PC-9 (cell line): ENCODE results near the gene RBM19. TPM values are rescaled to one million over a fixed set of nuclear protein-coding genes. Genes with fewer than 3 reads are reported as not detected.

Experiments
- BruUV-seq: library from RNA; stranded (reverse); fragments of 400-500 nt; replicated peaks from 2 replicates; lab custom pipeline; 2021; lab: Mats Ljungman, UMichigan
- CTCF ChIA-PET: fragments of 300-600 bp; sonication (Branson Sonifier 250); formaldehyde crosslinking; loops from one replicate; lab custom pipeline; 2022; ENCODE audit warnings: antibody characterized with exemption; lab: Charles Lee
- POLR2A ChIA-PET: fragments of 300-600 bp; sonication (Branson Sonifier 250); formaldehyde crosslinking; loops from one replicate; lab custom pipeline; 2022; ENCODE audit warnings: antibody characterized with exemption; ENCODE audit not compliant: unreplicated experiment; lab: Charles Lee
- DNase-seq, 2 experiments: peaks; one replicate each; pipeline versions ENCODE4 v3.0.0 to v3.0.0-alpha.2; 2015 to 2022; ENCODE audit warnings: mixed read lengths in 1 of 2
- H2AFZ ChIP-seq: fragments of 200-600 bp; sonication (generic); 2 replicates; pipeline ENCODE4 v1.8.1; 2017; ENCODE audit warnings: antibody characterized with exemption
- H3F3A ChIP-seq: fragments of 200-600 bp; sonication (generic); 2 replicates; pipeline ENCODE4 v1.8.1; 2017; ENCODE audit warnings: antibody characterized with exemption, mild to moderate bottlenecking, low read depth; ENCODE audit not compliant: insufficient read depth
- H3K27ac ChIP-seq: fragments of 200-600 bp; sonication (generic); 2 replicates; pipeline ENCODE4 v1.6.1; 2016; ENCODE audit warnings: mixed run types
- H3K27me3 ChIP-seq: fragments of 200-600 bp; sonication (generic); 2 replicates; pipeline ENCODE4 v1.6.1; 2016; ENCODE audit warnings: low read depth, mixed run types; ENCODE audit not compliant: insufficient read depth
- H3K36me3 ChIP-seq: fragments of 200-600 bp; sonication (generic); 2 replicates; pipeline ENCODE4 v1.6.1; 2016; ENCODE audit warnings: low read depth, mixed run types
- H3K4me1 ChIP-seq: fragments of 200-600 bp; sonication (generic); replicated peaks from 2 replicates; pipeline ENCODE4 v1.6.1; 2016; ENCODE audit warnings: mixed run types; ENCODE audit not compliant: insufficient read depth
- H3K4me2 ChIP-seq: fragments of 200-600 bp; sonication (generic); 2 replicates; pipeline ENCODE4 v1.6.1; 2017; ENCODE audit warnings: mixed run types
- H3K4me3 ChIP-seq: fragments of 200-600 bp; sonication (generic); 2 replicates; pipeline ENCODE4 v1.6.1; 2016; ENCODE audit warnings: mixed run types
- H3K79me2 ChIP-seq: fragments of 200-600 bp; sonication (generic); 2 replicates; pipeline ENCODE4 v1.6.1; 2017; ENCODE audit warnings: low read depth, mixed run types
- H3K9me2 ChIP-seq: fragments of 200-600 bp; sonication (generic); 2 replicates; pipeline ENCODE4 v1.8.1; 2017; ENCODE audit warnings: mild to moderate bottlenecking; ENCODE audit not compliant: insufficient read depth
- H3K9me3 ChIP-seq: fragments of 200-600 bp; sonication (generic); 2 replicates; pipeline ENCODE4 v1.8.1; 2016; ENCODE audit warnings: low read depth; ENCODE audit not compliant: insufficient read depth
- H4K20me1 ChIP-seq: fragments of 200-600 bp; sonication (generic); 2 replicates; pipeline ENCODE4 v1.8.1; 2017; ENCODE audit not compliant: insufficient read depth
- EZH2 ChIP-seq: fragments of 200-600 bp; sonication (generic); IDR thresholded peaks from 2 replicates; pipeline ENCODE4 v1.8.0; 2017; ENCODE audit warnings: antibody characterized with exemption, low read depth
- intact Hi-C: fragments of 100-400 bp; cut with micrococcal nuclease; formaldehyde crosslinking; loops from one replicate; pipeline ENCODE4 v1.10.0; 2022; ENCODE audit not compliant: unreplicated experiment
- total RNA-seq: library from RNA; stranded (reverse); gene quantifications from 2 replicates; pipeline ENCODE4 v1.2.3, GENCODE V29; 2021
- TF ChIP-seq, protein P1 (sequence below): fragments of 200-600 bp; sonication (generic); conservative IDR thresholded peaks from 2 replicates; pipeline ENCODE4 v1.6.1; 2017; ENCODE audit warnings: mixed run types, antibody characterized with exemption, mild to moderate bottlenecking, moderate library complexity

Gene RBM19
- total RNA-seq, 1 experiment from 2014 or later = 23.8 TPM

DNA sequence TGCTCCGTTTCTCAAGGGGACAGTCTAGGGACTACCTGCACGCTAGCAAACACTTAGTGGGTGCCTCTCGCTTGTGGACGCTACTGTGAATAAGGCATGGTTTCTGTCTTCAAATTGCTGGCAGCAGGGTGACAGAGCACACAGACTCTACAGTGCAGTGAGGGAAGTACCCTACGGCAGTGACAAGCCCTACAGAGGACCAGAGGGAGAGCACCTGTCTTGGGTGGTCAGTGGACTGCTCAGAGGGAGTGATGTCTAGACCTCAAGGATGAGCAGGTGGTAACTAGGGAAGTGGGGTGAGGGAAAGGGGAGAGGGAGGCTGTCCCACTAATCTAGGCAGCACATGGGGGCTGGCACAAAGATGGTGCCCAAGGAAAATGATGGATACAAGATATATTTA, 160.5 kb downstream of the RBM19 start:
- TF ChIP-seq EZH2 = no peak
- TF ChIP-seq, protein P1, sequence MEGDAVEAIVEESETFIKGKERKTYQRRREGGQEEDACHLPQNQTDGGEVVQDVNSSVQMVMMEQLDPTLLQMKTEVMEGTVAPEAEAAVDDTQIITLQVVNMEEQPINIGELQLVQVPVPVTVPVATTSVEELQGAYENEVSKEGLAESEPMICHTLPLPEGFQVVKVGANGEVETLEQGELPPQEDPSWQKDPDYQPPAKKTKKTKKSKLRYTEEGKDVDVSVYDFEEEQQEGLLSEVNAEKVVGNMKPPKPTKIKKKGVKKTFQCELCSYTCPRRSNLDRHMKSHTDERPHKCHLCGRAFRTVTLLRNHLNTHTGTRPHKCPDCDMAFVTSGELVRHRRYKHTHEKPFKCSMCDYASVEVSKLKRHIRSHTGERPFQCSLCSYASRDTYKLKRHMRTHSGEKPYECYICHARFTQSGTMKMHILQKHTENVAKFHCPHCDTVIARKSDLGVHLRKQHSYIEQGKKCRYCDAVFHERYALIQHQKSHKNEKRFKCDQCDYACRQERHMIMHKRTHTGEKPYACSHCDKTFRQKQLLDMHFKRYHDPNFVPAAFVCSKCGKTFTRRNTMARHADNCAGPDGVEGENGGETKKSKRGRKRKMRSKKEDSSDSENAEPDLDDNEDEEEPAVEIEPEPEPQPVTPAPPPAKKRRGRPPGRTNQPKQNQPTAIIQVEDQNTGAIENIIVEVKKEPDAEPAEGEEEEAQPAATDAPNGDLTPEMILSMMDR = no peak
- Histone ChIP-seq H4K20me1 (no peaks in the 10 kb centered on the region), H3K27ac (no peak overlapping the region), H3K4me3 (no peak overlapping the region), H3K36me3 (no peaks in the 10 kb centered on the region), H3K4me2 (no peak overlapping the region), H3K9me3 (no peaks in the 10 kb centered on the region), H3K79me2 (no peaks in the 10 kb centered on the region), H3F3A (no peaks in the 10 kb centered on the region), H3K9me2 (no peaks in the 10 kb centered on the region), H3K4me1 (no peaks in the 10 kb centered on the region), H3K27me3 (no peaks in the 10 kb centered on the region), H2AFZ (no peak overlapping the region)
- no TSS peak for BruUV-seq
- intact Hi-C loops = no loop called here
- CTCF ChIA-PET = no interaction called here
- no peak for DNase-seq
- POLR2A ChIA-PET = no interaction called here

- DNase-seq = no peak
- TF ChIP-seq, protein P1 = no peak
- TF ChIP-seq EZH2 = no peak
- no peaks in the 10 kb centered on the region for H3K36me3 ChIP-seq
- no peak overlapping the region for H3K4me2 ChIP-seq
- H3K27me3 ChIP-seq = no peaks in the 10 kb centered on the region
- H3K4me1 ChIP-seq = no peaks in the 10 kb centered on the region
- POLR2A ChIA-PET = no interaction called here
- BruUV-seq = no TSS peak
- H3K9me3 ChIP-seq = no peaks in the 10 kb centered on the region
- H3K27ac ChIP-seq = no peak overlapping the region
- CTCF ChIA-PET = no interaction called here
- no peak overlapping the region for H2AFZ ChIP-seq
- intact Hi-C loops = no loop called here
- H3K79me2 ChIP-seq = no peaks in the 10 kb centered on the region
- H3K9me2 ChIP-seq = no peaks in the 10 kb centered on the region
- no peaks in the 10 kb centered on the region for H3F3A ChIP-seq
- H3K4me3 ChIP-seq = no peak overlapping the region
- H4K20me1 ChIP-seq = no peaks in the 10 kb centered on the region
Measured at GRCh38 chr12:113804961-113805600, 161.0 kb downstream of the RBM19 start.

DNA sequence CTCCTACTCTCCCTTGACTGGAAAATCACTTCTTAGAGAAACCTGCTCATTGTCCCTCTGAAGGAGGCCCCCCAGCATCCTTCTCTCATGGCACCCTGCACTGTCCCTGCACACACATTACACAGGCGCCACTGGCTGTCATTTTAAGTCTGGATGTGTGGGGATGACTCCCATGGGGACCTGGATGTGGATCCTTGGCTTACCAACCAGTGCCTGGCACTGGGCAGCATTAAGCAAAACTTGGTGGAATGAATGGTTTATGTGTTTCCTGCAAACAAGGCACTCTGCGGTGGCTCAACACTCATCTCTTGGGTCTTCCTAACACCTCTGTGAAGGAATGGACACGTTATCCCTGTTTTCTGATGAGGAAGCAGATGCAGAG, 162.4 kb downstream of the RBM19 start:
- no peaks in the 10 kb centered on the region for H3K9me2 ChIP-seq
- H3K27ac ChIP-seq = no peak overlapping the region
- no peaks in the 10 kb centered on the region for H3K27me3 ChIP-seq
- no peak for TF ChIP-seq EZH2
- TF ChIP-seq, protein P1 = no peak
- no peaks in the 10 kb centered on the region for H4K20me1 ChIP-seq
- H3K4me3 ChIP-seq = no peak overlapping the region
- ChIA-PET CTCF (no interaction called here), POLR2A (no interaction called here)
- no peak for DNase-seq
- no peaks in the 10 kb centered on the region for H3K79me2 ChIP-seq
- no peak overlapping the region for H3K4me2 ChIP-seq
- no peaks in the 10 kb centered on the region for H3K9me3 ChIP-seq
- H3K4me1 ChIP-seq = no peaks in the 10 kb centered on the region
- no peaks in the 10 kb centered on the region for H3K36me3 ChIP-seq
- BruUV-seq = no TSS peak
- no peak overlapping the region for H2AFZ ChIP-seq
- no peaks in the 10 kb centered on the region for H3F3A ChIP-seq
- intact Hi-C loops = no loop called here
